ENCODE measurements around the gene MITF.

GRCh38 chr3:69752241-69752640 is 13.0 kb downstream of the MITF start:
- no peak for TF ChIP-seq POLR2A (IDR thresholded peaks at IDR 0.05)
- TF ChIP-seq, protein P1, sequence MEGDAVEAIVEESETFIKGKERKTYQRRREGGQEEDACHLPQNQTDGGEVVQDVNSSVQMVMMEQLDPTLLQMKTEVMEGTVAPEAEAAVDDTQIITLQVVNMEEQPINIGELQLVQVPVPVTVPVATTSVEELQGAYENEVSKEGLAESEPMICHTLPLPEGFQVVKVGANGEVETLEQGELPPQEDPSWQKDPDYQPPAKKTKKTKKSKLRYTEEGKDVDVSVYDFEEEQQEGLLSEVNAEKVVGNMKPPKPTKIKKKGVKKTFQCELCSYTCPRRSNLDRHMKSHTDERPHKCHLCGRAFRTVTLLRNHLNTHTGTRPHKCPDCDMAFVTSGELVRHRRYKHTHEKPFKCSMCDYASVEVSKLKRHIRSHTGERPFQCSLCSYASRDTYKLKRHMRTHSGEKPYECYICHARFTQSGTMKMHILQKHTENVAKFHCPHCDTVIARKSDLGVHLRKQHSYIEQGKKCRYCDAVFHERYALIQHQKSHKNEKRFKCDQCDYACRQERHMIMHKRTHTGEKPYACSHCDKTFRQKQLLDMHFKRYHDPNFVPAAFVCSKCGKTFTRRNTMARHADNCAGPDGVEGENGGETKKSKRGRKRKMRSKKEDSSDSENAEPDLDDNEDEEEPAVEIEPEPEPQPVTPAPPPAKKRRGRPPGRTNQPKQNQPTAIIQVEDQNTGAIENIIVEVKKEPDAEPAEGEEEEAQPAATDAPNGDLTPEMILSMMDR (IDR thresholded peaks at IDR 0.05): no peak

Data from esophagus squamous epithelium (tissue), 4 donors.